ENCODE measurements around the gene LIPJ.

GRCh38 chr10:88538048-88538447 lies 48.5 kb upstream of the LIPJ start:
- TF ChIP-seq CTCF (IDR thresholded peaks at IDR 0.05) (no peak), POLR2A (IDR thresholded peaks at IDR 0.05) (no peak), EP300 (IDR thresholded peaks at IDR 0.05) (no peak), POLR2AphosphoS5 (IDR thresholded peaks at IDR 0.05) (peak in 2 of 3 donors; percentile 23 to 24)
